IMR-90 (cell line): ENCODE data around the gene HSPA13. TPM values are rescaled to one million over a fixed set of nuclear protein-coding genes. Genes with fewer than 3 reads are reported as not detected.
A peak's percentile ranks its signal among the peaks of the same experiment; 100 is the strongest.

Source experiments
- ATAC-seq: fragments of 200-7000 bp; cut with Tn5 transposase; 2 replicates; pipeline ENCODE4 v1.9.1; 2020; ENCODE audit warnings: low read depth, mild to moderate bottlenecking, moderate library complexity
- BruUV-seq: library from RNA; stranded (reverse); fragments of 400-500 nt; replicated peaks from 2 replicates; lab custom pipeline; 2021; lab: Mats Ljungman, UMichigan
- CTCF ChIA-PET: fragments of 300-600 bp; formaldehyde crosslinking; extraction: SDS; loops from one replicate; lab custom pipeline; 2021; ENCODE audit warnings: antibody characterized with exemption; lab: Yijun Ruan, JAX
- POLR2A ChIA-PET: fragments of 300-600 bp; sonication (Branson Sonifier 250); formaldehyde crosslinking; loops from one replicate; lab custom pipeline; 2022; ENCODE audit warnings: antibody characterized with exemption; ENCODE audit not compliant: unreplicated experiment; lab: Charles Lee
- DNase-seq: peaks from one replicate; pipeline ENCODE4 v3.0.0; 2013
- H2AFZ ChIP-seq: replicated peaks from 2 replicates; pipeline ENCODE3; 2013; ENCODE audit warnings: low read length, mild to moderate bottlenecking; ENCODE audit not compliant: poor library complexity
- H2AK5ac ChIP-seq: 2 replicates; pipeline ENCODE4 v1.6.1; 2013; ENCODE audit warnings: low read depth, low read length, inconsistent platforms
- H2AK9ac ChIP-seq: replicated peaks from 2 replicates; pipeline ENCODE3; 2013; ENCODE audit warnings: mild to moderate bottlenecking, low read depth, low read length, moderate library complexity; ENCODE audit not compliant: poor library complexity
- H2BK120ac ChIP-seq: 2 replicates; pipeline ENCODE4 v1.6.1; 2013; ENCODE audit warnings: low read depth, low read length, inconsistent platforms
- H2BK15ac ChIP-seq: 3 replicates; pipeline ENCODE4 v1.6.1; 2013; ENCODE audit warnings: low read depth, low read length, inconsistent platforms
- H2BK20ac ChIP-seq: 2 replicates; pipeline ENCODE4 v1.6.1; 2013; ENCODE audit warnings: low read depth, mild to moderate bottlenecking, inconsistent platforms, low read length, moderate library complexity
- H2BK5ac ChIP-seq: 2 replicates; pipeline ENCODE4 v1.6.1; 2013; ENCODE audit warnings: mild to moderate bottlenecking, low read depth, low read length, inconsistent platforms; ENCODE audit not compliant: poor library complexity, severe bottlenecking
- H3K14ac ChIP-seq: replicated peaks from 2 replicates; pipeline ENCODE4 v1.6.1; 2013; ENCODE audit warnings: low read depth, low read length, inconsistent platforms
- H3K18ac ChIP-seq: 2 replicates; pipeline ENCODE4 v1.6.1; 2013; ENCODE audit warnings: low read depth, low read length, control low read depth
- H3K23ac ChIP-seq: 2 replicates; pipeline ENCODE4 v1.6.1; 2013; ENCODE audit warnings: low read depth, low read length, inconsistent platforms
- H3K27ac ChIP-seq: 2 replicates; pipeline ENCODE4 v1.5.1; 2013; ENCODE audit warnings: mild to moderate bottlenecking, control low read depth, low read length; ENCODE audit not compliant: insufficient read depth
- H3K27me3 ChIP-seq: 2 replicates; pipeline ENCODE4 v1.6.1; 2013; ENCODE audit warnings: low read length; ENCODE audit not compliant: control insufficient read depth, insufficient read depth
- H3K36me3 ChIP-seq: 2 replicates; pipeline ENCODE4 v1.6.1; 2013; ENCODE audit warnings: low read length, mixed read lengths; ENCODE audit not compliant: control insufficient read depth, insufficient read depth
- H3K4ac ChIP-seq: 2 replicates; pipeline ENCODE4 v1.6.1; 2013; ENCODE audit warnings: low read depth, low read length, inconsistent platforms
- H3K4me1 ChIP-seq: 2 replicates; pipeline ENCODE4 v1.6.1; 2013; ENCODE audit warnings: low read length, mixed read lengths; ENCODE audit not compliant: control insufficient read depth, insufficient read depth
- H3K4me2 ChIP-seq: 2 replicates; pipeline ENCODE4 v1.6.1; 2013; ENCODE audit warnings: low read depth, mild to moderate bottlenecking, control low read depth, low read length, moderate library complexity
- H3K4me3 ChIP-seq: 2 replicates; pipeline ENCODE4 v1.5.1; 2013; ENCODE audit warnings: low read depth, mild to moderate bottlenecking, control low read depth, low read length, moderate library complexity; ENCODE audit not compliant: insufficient read depth
- H3K56ac ChIP-seq: 2 replicates; pipeline ENCODE4 v1.6.1; 2013; ENCODE audit warnings: low read length, inconsistent platforms; ENCODE audit not compliant: insufficient read depth; ENCODE audit errors: extremely low read depth
- H3K79me1 ChIP-seq, 2 experiments: 2 replicates each; pipeline ENCODE4 v1.6.1; 2013; ENCODE audit warnings: low read length in 2 of 2, inconsistent platforms in 1 of 2, low read depth in 1 of 2
- H3K9ac ChIP-seq: 2 replicates; pipeline ENCODE4 v1.6.1; 2013; ENCODE audit warnings: low read depth, low read length, control low read depth
- H3K9me1 ChIP-seq: 2 replicates; pipeline ENCODE4 v1.6.1; 2013; ENCODE audit warnings: low read length, inconsistent platforms; ENCODE audit not compliant: insufficient read depth
- H3K9me3 ChIP-seq: 2 replicates; pipeline ENCODE4 v1.6.1; 2013; ENCODE audit warnings: low read length; ENCODE audit not compliant: control insufficient read depth, insufficient read depth
- H4K20me1 ChIP-seq: 2 replicates; pipeline ENCODE4 v1.6.1; 2013; ENCODE audit warnings: low read length, inconsistent platforms; ENCODE audit not compliant: insufficient read depth
- H4K5ac ChIP-seq: 2 replicates; pipeline ENCODE4 v1.6.1; 2013; ENCODE audit warnings: mild to moderate bottlenecking, low read depth, low read length, control low read depth
- H4K8ac ChIP-seq, 2 experiments: 2 replicates each; pipeline ENCODE4 v1.6.1; 2013; ENCODE audit warnings: low read depth in 2 of 2, low read length in 2 of 2, control low read depth in 1 of 2, inconsistent platforms in 1 of 2
- H4K91ac ChIP-seq: 2 replicates; pipeline ENCODE4 v1.6.1; 2013; ENCODE audit warnings: low read depth, low read length, inconsistent platforms; ENCODE audit not compliant: insufficient read depth
- CEBPB ChIP-seq: IDR thresholded peaks from 2 replicates; pipeline ENCODE4 v1.6.1; 2012; ENCODE audit warnings: low read depth, low read length, improper control_type of control experiment
- CHD1 ChIP-seq: IDR thresholded peaks from 2 replicates; pipeline ENCODE4 v1.6.1; 2012; ENCODE audit warnings: low read depth, low read length, improper control_type of control experiment
- FOS ChIP-seq: fragments of 150-350 bp; IDR thresholded peaks from 2 replicates; pipeline ENCODE4 v1.6.1; 2016; ENCODE audit warnings: low read depth, low read length
- MAZ ChIP-seq: IDR thresholded peaks from 2 replicates; pipeline ENCODE4 v1.6.1; 2012; ENCODE audit warnings: low read depth, mild to moderate bottlenecking, low read length, improper control_type of control experiment, moderate library complexity, borderline replicate concordance
- NFE2L2 ChIP-seq: fragments of 150-350 bp; IDR thresholded peaks from 2 replicates; pipeline ENCODE4 v1.6.1; 2016; ENCODE audit warnings: low read depth, mild to moderate bottlenecking, low read length
- WGBS, 2 experiments: methylation state at CpG; one replicate each; pipeline versions ENCODE4 v1.1.5 to v1.1.7; 2013; ENCODE audit warnings: missing lambda C conversion rate in 2 of 2; ENCODE audit not compliant: insufficient read length in 1 of 2; ENCODE audit errors: extremely low coverage in 2 of 2; 5-methylcytosine and 5-hydroxymethylcytosine counted together
- dilution Hi-C: fragments of 300-500 bp; cut with HindIII; formaldehyde crosslinking; loops from one replicate; pipeline ENCODE4 v1.14.3; 2018; ENCODE audit warnings: low sequenced_read_pairs; ENCODE audit not compliant: unreplicated experiment
- in situ Hi-C: fragments of 300-500 bp; cut with MboI; formaldehyde crosslinking; loops from 3 replicates; pipeline ENCODE4 v1.14.3; 2019; ENCODE audit warnings: low sequenced_read_pairs, inconsistent platforms, mixed read lengths
- intact Hi-C: fragments of 100-400 bp; cut with micrococcal nuclease; formaldehyde crosslinking; loops from 2 replicates; pipeline ENCODE4 v1.10.0; 2022
- polyA plus RNA-seq, 3 experiments: library from polyadenylated mRNA; depleted of rRNA; stranded (reverse); fragments of >200 nt; gene quantifications; 2 replicates each; pipeline ENCODE4 v1.2.3, GENCODE V29; 2012; ENCODE audit warnings: low replicate concordance in 1 of 3
- total RNA-seq: library from RNA; depleted of rRNA; stranded (reverse); fragments of >200 nt; gene quantifications from 2 replicates; pipeline ENCODE4 v1.2.3, GENCODE V29; 2012

The HSPA13 gene
- total and polyA plus RNA-seq, 2 of the 4 experiments (the other 2 are of a cell fraction) = 16.3 to 43.7 TPM

- H4K20me1 ChIP-seq = no peaks in the 10 kb centered on the region
- H3K9ac ChIP-seq = no peak overlapping the region
- no peaks in the 10 kb centered on the region for H3K27me3 ChIP-seq
- H3K23ac ChIP-seq = no peak overlapping the region
- H2BK15ac ChIP-seq = no peak overlapping the region
- H2BK120ac ChIP-seq = no peak overlapping the region
- H2AK9ac ChIP-seq = no peak overlapping the region
- no peak overlapping the region for H3K4me2 ChIP-seq
- TF ChIP-seq CHD1 (no peak), FOS (no peak), CEBPB (peak; percentile 79), MAZ (no peak), NFE2L2 (no peak)
- H3K9me3 ChIP-seq = no peaks in the 10 kb centered on the region
- CTCF ChIA-PET = no interaction called here
- no peaks in the 10 kb centered on the region for H3K4me1 ChIP-seq
- no peak overlapping the region for H3K4me3 ChIP-seq
- no peak for ATAC-seq
- H2AK5ac ChIP-seq = no peak overlapping the region
- H3K9me1 ChIP-seq = no peaks in the 10 kb centered on the region
- H4K8ac ChIP-seq = no peak overlapping the region
- no peaks in the 10 kb centered on the region for H3K36me3 ChIP-seq
- no peak overlapping the region for H3K27ac ChIP-seq
- H3K4ac ChIP-seq = no peak overlapping the region
- BruUV-seq = no TSS peak
- POLR2A ChIA-PET = no interaction called here
- in situ Hi-C loops (no loop called here), intact Hi-C loops (no loop called here), dilution Hi-C loops (no loop called here)
- no peak overlapping the region for H3K18ac ChIP-seq
- no peak overlapping the region for H4K91ac ChIP-seq
- no CpG with 5 or more reads among the region's 3 CpGs for WGBS, 2 experiments
- no peak overlapping the region for H3K56ac ChIP-seq
- H2AFZ ChIP-seq = no peak overlapping the region
- no peak overlapping the region for H2BK20ac ChIP-seq
- no peak for DNase-seq
- H3K79me1 ChIP-seq = no peaks in the 10 kb centered on the region
- no peak overlapping the region for H3K14ac ChIP-seq
- H4K5ac ChIP-seq = no peak overlapping the region
- no peak overlapping the region for H2BK5ac ChIP-seq
Measured at GRCh38 chr21:14361958-14362357, 21.0 kb downstream of the HSPA13 start.
